Tibial artery (tissue), 4 donors: ENCODE data around the gene PAK2.

ENCODE experiments used
- DNase-seq, 2 donors: peaks; one replicate each; pipeline ENCODE4 v3.0.0-alpha.2; 2019
- H3K27ac ChIP-seq, 2 donors: fragments of 200-600 bp; sonication (generic) in 1 of 2; 1 replicate in 1 of 2; 2 replicates in 1 of 2; pipeline ENCODE4 v1.5.1; 2018 to 2019; ENCODE audit warnings: mild to moderate bottlenecking in 1 of 2
- H3K27me3 ChIP-seq, 2 donors: fragments of 200-600 bp; sonication (generic) in 1 of 2; one replicate each; pipeline versions ENCODE4 v1.5.1 to v1.6.0; 2016 to 2019
- H3K36me3 ChIP-seq, 3 donors: fragments of 200-600 bp; sonication (generic) in 2 of 3; one replicate each; pipeline ENCODE4 v1.5.1; 2016 to 2019; ENCODE audit warnings: mild to moderate bottlenecking in 2 of 3
- H3K4me1 ChIP-seq, 4 donors: fragments of 200-600 bp; sonication (generic) in 2 of 4; 1 replicate in 3 of 4; 2 replicates in 1 of 4; pipeline ENCODE4 v1.5.1; 2016 to 2019
- H3K4me3 ChIP-seq, 2 donors: fragments of 200-600 bp; sonication (generic) in 1 of 2; 1 replicate in 1 of 2; 2 replicates in 1 of 2; pipeline ENCODE4 v1.5.1; 2018 to 2019; ENCODE audit warnings: mild to moderate bottlenecking in 2 of 2
- H3K9me3 ChIP-seq, 3 donors: fragments of 200-600 bp; sonication (generic) in 1 of 3; one replicate each; pipeline ENCODE4 v1.5.1; 2016 to 2019
- intact Hi-C: fragments of 100-400 bp; cut with DNase I; formaldehyde crosslinking; loops from one replicate; pipeline ENCODE4 v1.15.0; 2023; ENCODE audit warnings: low total_unique reads
- TF ChIP-seq, protein P1 (sequence below), 2 experiments: fragments of 200-600 bp in 1 of 2; fragments of 450-650 bp in 1 of 2; IDR thresholded peaks; one replicate each; pipeline ENCODE4 v1.5.1; 2017 to 2019; ENCODE audit warnings: antibody characterized with exemption in 2 of 2, mild to moderate bottlenecking in 1 of 2, moderate library complexity in 1 of 2

Gene PAK2

GRCh38 chr3:196772897-196773296 lies 33.2 kb downstream of the PAK2 start:
- TF ChIP-seq, protein P1, sequence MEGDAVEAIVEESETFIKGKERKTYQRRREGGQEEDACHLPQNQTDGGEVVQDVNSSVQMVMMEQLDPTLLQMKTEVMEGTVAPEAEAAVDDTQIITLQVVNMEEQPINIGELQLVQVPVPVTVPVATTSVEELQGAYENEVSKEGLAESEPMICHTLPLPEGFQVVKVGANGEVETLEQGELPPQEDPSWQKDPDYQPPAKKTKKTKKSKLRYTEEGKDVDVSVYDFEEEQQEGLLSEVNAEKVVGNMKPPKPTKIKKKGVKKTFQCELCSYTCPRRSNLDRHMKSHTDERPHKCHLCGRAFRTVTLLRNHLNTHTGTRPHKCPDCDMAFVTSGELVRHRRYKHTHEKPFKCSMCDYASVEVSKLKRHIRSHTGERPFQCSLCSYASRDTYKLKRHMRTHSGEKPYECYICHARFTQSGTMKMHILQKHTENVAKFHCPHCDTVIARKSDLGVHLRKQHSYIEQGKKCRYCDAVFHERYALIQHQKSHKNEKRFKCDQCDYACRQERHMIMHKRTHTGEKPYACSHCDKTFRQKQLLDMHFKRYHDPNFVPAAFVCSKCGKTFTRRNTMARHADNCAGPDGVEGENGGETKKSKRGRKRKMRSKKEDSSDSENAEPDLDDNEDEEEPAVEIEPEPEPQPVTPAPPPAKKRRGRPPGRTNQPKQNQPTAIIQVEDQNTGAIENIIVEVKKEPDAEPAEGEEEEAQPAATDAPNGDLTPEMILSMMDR (IDR thresholded peaks at IDR 0.05), result no peak
- DNase-seq, result no peak
- no peaks in the 10 kb centered on the region for H3K9me3 ChIP-seq
- no peak overlapping the region for H3K27ac ChIP-seq
- peaks cover 0 to 18% (median 5%) of the 10 kb centered on the region in 4 donors for H3K4me1 ChIP-seq
- no peaks in the 10 kb centered on the region for H3K27me3 ChIP-seq
- intact Hi-C loops, result no loop called here
- peaks cover 0 to 6% (median 0%) of the 10 kb centered on the region in 3 donors for H3K36me3 ChIP-seq
- no peak overlapping the region for H3K4me3 ChIP-seq

GRCh38 chr3:196774191-196774820 lies 34.6 kb downstream of the PAK2 start:
- DNase-seq, result no peak
- Histone ChIP-seq H3K27ac (no peak overlapping the region), H3K9me3 (no peaks in the 10 kb centered on the region), H3K4me1 (peaks cover 0 to 24% (median 6%) of the 10 kb centered on the region in 4 donors), H3K4me3 (no peak overlapping the region), H3K36me3 (no peaks in the 10 kb centered on the region), H3K27me3 (no peaks in the 10 kb centered on the region)
- TF ChIP-seq, protein P1 (IDR thresholded peaks at IDR 0.05), result no peak
- intact Hi-C loops, result no loop called here

DNA sequence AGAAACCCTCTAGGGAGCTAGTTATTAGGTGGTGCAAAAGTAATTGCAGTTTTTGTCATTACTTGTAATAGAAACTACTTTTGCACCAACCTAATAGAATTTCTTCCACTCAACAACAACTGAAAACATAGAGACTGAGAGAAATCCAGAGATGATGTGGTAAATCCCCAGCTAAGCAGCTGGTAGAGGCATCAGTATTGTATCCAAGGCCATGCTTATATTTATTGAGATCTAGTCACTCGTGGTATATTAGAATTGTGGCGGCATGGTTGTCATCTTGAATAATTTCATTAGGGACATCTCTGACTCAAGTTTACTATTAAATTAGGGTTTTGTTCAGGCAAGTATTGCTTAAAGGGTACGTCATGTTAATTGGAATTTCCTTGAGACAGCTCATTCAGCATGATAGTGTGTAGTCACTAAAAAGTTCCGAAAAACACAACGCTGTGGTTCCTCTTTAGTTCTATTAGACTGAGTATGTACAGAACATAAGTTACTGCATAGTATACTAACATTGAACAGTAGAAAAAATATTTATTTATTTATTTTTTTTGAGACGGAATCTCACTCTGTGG lies 35.3 kb downstream of the PAK2 start:
- peaks cover 0 to 24% (median 6%) of the 10 kb centered on the region in 4 donors for H3K4me1 ChIP-seq
- intact Hi-C loops, result no loop called here
- no peaks in the 10 kb centered on the region for H3K27me3 ChIP-seq
- no peaks in the 10 kb centered on the region for H3K36me3 ChIP-seq
- TF ChIP-seq, protein P1 (IDR thresholded peaks at IDR 0.05), result no peak
- H3K4me3 ChIP-seq, result no peak overlapping the region
- no peaks in the 10 kb centered on the region for H3K9me3 ChIP-seq
- DNase-seq, result no peak
- H3K27ac ChIP-seq, result no peak overlapping the region

DNA sequence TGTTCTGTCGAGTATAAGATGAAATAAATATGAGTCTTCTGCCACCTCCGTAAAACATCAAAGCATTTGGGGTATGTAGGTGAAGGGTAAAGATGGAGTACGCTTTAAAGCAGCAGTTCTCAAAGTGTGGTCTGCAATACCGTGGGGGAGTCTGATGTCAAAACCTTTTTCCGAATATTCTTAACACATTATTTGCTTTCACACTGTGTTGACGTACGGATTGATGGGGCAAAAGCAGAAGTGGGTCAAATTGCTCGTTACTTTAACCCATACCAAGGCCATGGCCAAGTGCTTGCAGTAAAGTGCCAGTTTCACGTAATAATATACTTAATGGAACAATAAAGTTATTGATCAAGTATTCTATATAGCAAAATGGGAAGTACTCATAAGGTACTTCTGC lies 36.3 kb downstream of the PAK2 start:
- Histone ChIP-seq H3K36me3 (no peaks in the 10 kb centered on the region), H3K27ac (no peak overlapping the region), H3K4me1 (peaks cover 0 to 24% (median 6%) of the 10 kb centered on the region in 4 donors), H3K4me3 (no peak overlapping the region), H3K27me3 (no peaks in the 10 kb centered on the region), H3K9me3 (no peaks in the 10 kb centered on the region)
- DNase-seq, result no peak
- TF ChIP-seq, protein P1 (IDR thresholded peaks at IDR 0.05), result no peak
- intact Hi-C loops, result no loop called here

GRCh38 chr3:196777836-196778235 lies 38.2 kb downstream of the PAK2 start:
- no peaks in the 10 kb centered on the region for H3K27me3 ChIP-seq
- peaks cover 1 to 4% (median 3%) of the 10 kb centered on the region in 3 donors for H3K36me3 ChIP-seq
- H3K4me3 ChIP-seq, result no peak overlapping the region
- H3K9me3 ChIP-seq, result no peaks in the 10 kb centered on the region
- peaks cover 0 to 24% (median 6%) of the 10 kb centered on the region in 4 donors for H3K4me1 ChIP-seq
- no peak for DNase-seq
- H3K27ac ChIP-seq, result no peak overlapping the region
- TF ChIP-seq, protein P1 (IDR thresholded peaks at IDR 0.05), result no peak
- intact Hi-C loops, result no loop called here
